GM12874 (cell line): ENCODE results near the gene LHX2.

ENCODE experiments used
- TF ChIP-seq, protein P1 (sequence below): IDR thresholded peaks from 2 replicates; pipeline ENCODE4 v1.5.1; 2011; ENCODE audit warnings: low read depth, mild to moderate bottlenecking, control low read depth, low read length, moderate library complexity; ENCODE audit not compliant: insufficient read depth

LHX2 gene

DNA sequence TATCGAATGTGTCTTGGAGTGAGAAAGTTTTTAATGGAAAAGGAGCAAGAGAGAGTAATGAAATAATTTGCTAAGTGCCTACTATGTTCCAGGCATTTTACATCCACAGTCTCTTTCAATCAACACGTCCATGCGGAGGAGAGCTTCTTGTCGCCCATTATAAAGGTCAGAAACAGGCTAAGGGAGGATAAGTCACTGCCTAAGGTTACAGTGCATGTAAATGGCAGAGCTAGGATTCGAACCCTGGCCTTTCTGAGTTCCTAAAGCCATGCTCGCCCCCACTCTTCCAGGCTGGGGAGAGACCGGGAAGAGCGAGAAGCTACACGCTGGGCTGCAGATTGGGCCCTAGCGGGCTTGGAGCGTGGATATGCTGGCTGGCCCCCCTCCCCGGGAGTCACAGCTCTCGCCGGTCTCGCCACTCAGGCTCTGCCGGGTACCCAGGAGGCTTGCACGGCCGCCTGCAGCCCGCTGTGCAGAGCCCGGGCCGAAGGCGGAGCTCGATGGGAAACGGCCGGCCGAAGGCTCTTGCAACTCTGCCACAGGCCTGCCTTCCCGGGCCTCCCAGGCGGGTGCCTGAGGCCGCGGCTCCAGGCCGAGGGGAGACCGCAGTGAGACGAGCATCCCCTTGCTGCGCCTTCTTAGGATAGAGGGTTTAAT lies 775 bp upstream of the LHX2 start:
- TF ChIP-seq, protein P1, sequence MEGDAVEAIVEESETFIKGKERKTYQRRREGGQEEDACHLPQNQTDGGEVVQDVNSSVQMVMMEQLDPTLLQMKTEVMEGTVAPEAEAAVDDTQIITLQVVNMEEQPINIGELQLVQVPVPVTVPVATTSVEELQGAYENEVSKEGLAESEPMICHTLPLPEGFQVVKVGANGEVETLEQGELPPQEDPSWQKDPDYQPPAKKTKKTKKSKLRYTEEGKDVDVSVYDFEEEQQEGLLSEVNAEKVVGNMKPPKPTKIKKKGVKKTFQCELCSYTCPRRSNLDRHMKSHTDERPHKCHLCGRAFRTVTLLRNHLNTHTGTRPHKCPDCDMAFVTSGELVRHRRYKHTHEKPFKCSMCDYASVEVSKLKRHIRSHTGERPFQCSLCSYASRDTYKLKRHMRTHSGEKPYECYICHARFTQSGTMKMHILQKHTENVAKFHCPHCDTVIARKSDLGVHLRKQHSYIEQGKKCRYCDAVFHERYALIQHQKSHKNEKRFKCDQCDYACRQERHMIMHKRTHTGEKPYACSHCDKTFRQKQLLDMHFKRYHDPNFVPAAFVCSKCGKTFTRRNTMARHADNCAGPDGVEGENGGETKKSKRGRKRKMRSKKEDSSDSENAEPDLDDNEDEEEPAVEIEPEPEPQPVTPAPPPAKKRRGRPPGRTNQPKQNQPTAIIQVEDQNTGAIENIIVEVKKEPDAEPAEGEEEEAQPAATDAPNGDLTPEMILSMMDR, result no peak

DNA sequence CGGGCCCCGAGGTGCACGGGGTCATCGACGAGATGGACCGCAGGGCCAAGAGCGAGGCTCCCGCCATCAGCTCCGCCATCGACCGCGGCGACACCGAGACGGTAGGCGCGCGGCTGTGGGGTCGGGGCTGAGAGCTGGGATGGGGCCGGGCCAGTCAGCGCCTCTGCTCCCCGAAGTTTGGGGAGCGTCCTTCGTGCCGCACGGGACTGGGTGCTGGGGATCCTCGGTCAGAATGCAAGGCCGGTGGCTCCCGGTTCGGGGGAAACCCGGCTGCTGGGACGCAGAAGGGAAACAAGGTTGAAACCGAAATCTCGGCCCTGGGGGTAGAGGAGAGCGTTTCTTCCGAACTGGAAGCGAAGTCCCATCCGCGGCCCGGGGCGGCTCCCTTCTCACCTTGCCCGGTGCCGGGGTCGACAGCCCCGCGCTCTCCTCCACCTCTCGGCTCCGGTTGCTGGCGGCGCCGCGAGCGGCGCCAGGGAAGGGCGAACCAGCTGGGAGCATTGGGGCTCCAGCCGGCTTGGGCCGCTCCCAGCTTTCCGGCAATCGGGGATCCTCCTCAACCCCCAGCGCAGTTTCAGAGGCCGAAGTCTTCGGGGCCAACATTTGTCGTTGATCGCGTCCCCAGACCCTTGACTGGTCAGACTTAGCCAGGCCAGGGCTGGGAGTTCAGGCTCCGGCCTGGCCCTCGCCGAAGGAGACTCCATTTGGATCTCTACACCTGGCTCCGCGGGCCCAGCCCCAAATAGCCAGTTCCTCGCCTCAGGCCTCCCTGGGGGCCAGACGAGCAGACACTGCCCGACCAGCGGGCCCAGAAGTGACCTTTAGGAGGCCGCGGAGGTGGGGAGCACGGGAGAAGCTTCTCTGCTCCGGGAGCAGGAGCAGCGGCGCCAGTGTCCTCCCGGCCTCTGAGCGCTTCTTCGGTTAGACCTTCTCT lies 1.1 kb downstream of the LHX2 start:
- TF ChIP-seq, protein P1, result no peak

DNA sequence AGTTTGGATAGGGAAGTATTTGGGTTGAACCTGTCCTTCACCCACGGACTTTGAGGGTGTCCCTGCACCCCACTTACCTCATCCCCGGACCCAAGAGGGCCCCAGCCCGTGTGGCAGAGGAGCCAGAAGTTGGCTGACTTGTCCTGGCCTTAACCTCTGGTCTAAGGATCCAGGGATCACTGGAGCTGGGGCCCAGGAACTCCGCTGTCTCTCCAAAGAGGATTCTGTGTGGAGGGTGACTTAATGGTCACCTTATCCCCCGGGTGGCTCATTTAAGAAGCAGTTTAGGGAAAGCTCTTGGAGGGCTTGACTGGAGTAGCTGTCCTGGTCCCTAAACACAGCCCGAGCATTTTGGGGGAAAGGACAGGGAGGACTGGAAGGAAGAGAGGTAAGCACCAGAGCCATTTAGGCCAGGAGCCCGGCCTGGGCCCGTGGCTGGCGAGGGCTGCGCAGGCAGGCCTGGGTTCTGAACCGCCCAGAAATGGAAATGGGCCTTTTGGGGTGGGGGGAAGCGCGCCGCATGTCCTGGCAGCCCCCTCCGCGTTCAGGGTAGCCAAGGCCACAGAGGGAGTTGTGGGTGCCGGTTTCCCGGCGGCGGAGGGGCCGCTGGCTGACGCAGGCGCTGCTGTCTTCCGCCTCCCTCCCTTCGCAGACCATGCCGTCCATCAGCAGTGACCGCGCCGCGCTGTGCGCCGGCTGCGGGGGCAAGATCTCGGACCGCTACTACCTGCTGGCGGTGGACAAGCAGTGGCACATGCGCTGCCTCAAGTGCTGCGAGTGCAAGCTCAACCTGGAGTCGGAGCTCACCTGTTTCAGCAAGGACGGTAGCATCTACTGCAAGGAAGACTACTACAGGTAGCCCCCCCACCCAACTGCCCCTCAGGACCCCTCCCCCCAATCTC lies 2.0 kb downstream of the LHX2 start:
- TF ChIP-seq, protein P1, result no peak

DNA sequence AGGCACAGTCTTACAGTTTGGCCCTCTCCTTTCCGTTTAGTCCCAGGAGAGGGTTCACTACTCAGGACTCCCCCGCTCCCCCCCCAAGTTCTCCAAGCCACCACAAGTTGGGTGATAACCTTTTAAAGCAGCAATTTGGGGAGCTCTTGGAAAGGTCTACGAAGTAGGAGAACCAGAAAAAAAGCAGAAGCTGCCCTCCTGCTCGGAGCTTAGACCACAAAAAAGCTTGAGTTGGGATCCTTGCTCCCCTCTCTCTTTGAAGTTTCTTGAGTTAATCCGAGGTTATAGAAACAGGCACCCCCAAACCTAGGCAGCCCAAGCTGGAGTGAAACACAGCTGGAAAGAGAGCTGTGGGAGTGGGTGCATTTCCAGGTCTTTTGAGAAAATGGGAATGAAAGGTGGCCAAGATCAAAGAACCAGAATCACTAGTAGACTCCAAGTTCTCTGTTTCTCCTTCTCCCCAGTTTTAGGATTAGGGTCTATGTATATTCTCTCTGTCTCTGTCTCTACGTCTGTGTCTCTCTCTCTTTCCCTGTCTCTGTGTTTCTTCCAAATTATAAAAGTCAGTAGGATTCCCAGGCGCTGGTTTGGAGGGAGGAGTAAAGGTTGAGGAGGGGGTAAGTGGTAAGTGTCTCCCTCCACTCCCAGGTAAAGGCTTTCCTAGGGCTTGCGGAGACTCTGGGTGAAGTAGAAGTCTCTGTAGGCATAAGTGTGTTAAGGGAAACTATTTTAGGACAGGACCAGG lies 2.8 kb downstream of the LHX2 start:
- TF ChIP-seq, protein P1, result no peak

DNA sequence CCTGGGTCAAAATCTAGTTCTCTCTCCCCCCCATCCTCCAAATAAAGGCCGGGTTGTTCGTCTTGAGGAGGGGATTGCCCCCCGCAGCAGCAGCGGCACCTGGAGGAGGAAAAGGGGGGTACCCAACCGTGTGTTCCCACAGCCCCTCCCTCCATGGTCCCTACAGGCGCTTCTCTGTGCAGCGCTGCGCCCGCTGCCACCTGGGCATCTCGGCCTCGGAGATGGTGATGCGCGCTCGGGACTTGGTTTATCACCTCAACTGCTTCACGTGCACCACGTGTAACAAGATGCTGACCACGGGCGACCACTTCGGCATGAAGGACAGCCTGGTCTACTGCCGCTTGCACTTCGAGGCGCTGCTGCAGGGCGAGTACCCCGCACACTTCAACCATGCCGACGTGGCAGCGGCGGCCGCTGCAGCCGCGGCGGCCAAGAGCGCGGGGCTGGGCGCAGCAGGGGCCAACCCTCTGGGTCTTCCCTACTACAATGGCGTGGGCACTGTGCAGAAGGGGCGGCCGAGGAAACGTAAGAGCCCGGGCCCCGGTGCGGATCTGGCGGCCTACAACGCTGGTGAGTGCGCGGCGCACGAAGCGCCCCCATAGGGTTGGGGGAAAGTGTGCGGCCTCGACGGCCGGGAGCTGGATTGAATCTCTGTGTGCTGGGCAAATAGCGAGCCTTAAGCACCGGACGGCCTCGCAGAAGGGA lies 3.5 kb downstream of the LHX2 start:
- TF ChIP-seq, protein P1, result peak; percentile 12; the same call in 1 of the 2 replicates

DNA sequence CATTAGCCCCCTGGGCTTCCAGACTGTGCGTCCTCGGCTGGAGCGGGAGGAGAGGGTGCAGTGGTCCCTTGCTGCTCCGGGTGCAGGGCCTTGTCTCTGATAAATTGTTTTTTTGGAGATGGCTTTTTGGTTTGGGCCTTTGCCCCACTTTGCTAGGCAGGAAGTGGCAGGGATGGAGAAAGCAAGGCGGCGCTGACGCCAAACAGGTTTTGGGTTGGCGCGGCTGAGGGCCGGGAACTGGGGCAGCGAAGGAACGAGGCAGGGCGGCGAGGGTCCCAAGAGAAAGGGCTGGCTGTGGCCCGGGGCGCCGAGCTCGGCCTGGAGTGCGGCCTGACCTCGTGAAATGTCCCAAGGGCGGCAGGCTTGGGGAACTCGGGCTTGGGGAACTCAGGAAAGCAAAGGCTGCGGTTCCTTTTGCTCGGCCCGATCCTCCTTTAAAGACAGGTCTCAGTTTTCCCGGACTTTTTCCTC lies 4.1 kb downstream of the LHX2 start:
- TF ChIP-seq, protein P1, result no peak
